ENCODE data around the gene ZNF836.

Gene ZNF836

GRCh38 chr19:52155596-52156359 lies 15.6 kb downstream of the ZNF836 start:
- FAIRE-seq (no peak), DNase-seq (ENCODE audit: insufficient read length, low spot score) (no peak)
- TF ChIP-seq CTCF (IDR thresholded peaks at IDR 0.05; ENCODE audit: insufficient read depth, missing control alignments): no peak

GRCh38 chr19:52148256-52148655 lies 23.2 kb downstream of the ZNF836 start:
- FAIRE-seq: no peak
- no peak for TF ChIP-seq CTCF (IDR thresholded peaks at IDR 0.05; ENCODE audit: insufficient read depth, missing control alignments)
- DNase-seq (ENCODE audit: insufficient read length, low spot score): no peak

GRCh38 chr19:52142001-52142595 lies 29.3 kb downstream of the ZNF836 start:
- FAIRE-seq: no peak
- no peak for TF ChIP-seq CTCF (IDR thresholded peaks at IDR 0.05; ENCODE audit: insufficient read depth, missing control alignments)
- no peak for DNase-seq (ENCODE audit: insufficient read length, low spot score)

GRCh38 chr19:52141203-52141602 lies 30.2 kb downstream of the ZNF836 start:
- no peak for TF ChIP-seq CTCF (IDR thresholded peaks at IDR 0.05; ENCODE audit: insufficient read depth, missing control alignments)
- DNase-seq (ENCODE audit: insufficient read length, low spot score): no peak
- no peak for FAIRE-seq

- no peak for TF ChIP-seq CTCF (IDR thresholded peaks at IDR 0.05; ENCODE audit: insufficient read depth, missing control alignments)
- no peak for DNase-seq (ENCODE audit: insufficient read length, low spot score)
- no peak for FAIRE-seq
Measured at GRCh38 chr19:52140032-52140710, 31.2 kb downstream of the ZNF836 start.

- DNase-seq (ENCODE audit: insufficient read length, low spot score) (peak; percentile 70), FAIRE-seq (no peak)
- TF ChIP-seq CTCF (IDR thresholded peaks at IDR 0.05; ENCODE audit: insufficient read depth, missing control alignments): peak; percentile 77
Measured at GRCh38 chr19:52139252-52140031, 32.0 kb downstream of the ZNF836 start, which contains the start of gene ZNF616. TSS of gene ZNF616 (minus strand) at chr19:52139938. CDS start at chr19:52130512, 9,426 bp downstream.
